ENCODE data around the gene PKNOX2.

PKNOX2 gene

DNA sequence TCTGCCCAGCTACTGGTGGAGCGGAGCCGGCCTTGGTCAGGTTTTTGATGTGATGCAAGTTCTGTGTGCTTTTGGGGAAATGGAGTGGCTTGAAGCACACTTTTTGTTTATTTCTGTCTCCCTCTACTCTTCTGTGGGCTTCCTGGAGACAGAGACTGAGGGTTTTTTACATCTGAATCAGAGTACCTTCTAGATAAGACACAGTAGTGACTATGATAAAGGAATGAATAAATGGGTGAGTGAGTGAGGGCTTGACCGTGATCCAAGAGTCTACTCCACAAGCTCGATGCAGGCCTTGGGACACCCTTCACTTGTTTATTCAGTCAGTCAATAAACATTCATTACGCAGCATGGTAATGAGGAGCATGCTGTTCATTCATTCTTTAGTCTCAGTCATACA, 125.7 kb downstream of the PKNOX2 start:
- no peak for DNase-seq

DNA sequence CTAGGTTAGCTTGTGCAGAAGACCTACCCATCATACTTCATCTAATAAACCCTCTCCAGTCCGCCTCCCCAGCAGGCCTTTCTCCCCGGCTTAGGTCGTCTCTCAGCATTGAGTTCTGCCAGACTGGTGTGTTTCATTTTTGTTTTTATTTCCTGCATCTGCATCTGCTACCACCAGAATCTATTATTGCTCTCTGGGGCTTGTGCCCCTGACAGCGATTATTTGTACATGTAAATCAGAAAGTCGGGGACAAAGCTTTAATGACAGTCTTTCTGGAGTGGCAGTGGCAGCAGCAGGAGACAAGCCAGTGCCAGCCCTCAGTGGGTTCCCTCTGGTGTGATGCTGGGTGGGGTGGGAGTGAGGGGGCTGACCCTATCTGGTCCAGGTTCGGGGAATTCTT, 127.5 kb downstream of the PKNOX2 start:
- DNase-seq = no peak

DNA sequence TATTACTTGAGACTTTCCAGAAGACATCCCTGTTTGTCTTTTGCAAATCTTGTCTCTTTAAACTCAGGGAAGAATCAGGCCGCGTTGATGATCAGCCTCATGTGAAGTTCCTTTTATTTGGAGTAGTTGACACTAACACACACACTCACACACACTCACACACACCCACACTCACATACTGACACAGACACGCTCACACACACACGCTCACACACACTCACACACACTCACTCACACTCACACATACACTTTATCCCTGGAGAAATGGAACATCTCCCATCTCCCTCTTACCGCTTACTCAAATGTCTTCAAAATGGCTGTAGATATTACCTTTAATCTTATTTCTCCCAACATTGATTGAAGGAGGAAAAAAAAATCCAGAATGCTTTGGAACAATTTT, 129.0 kb downstream of the PKNOX2 start:
- no peak for DNase-seq

DNA sequence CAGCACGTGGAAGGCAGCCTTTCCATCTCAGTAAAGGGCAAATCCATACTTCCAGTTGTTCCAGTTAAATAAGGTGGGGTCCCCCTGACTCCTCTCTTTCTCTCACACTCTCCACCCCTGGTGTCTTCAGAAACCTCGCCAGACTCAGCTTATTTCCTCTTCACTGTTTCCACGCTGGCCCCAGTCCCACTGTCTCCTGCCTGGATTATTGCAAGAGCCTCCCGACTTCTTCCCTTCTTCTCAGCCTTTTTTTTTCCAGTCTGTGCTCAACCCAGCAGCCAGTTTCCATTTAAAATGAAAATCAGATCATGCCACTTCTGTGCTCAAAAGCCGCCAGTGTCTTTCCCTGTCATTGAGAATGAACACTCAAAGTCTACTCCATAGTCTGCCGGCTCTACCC, 131.4 kb downstream of the PKNOX2 start:
- no peak for DNase-seq

DNA sequence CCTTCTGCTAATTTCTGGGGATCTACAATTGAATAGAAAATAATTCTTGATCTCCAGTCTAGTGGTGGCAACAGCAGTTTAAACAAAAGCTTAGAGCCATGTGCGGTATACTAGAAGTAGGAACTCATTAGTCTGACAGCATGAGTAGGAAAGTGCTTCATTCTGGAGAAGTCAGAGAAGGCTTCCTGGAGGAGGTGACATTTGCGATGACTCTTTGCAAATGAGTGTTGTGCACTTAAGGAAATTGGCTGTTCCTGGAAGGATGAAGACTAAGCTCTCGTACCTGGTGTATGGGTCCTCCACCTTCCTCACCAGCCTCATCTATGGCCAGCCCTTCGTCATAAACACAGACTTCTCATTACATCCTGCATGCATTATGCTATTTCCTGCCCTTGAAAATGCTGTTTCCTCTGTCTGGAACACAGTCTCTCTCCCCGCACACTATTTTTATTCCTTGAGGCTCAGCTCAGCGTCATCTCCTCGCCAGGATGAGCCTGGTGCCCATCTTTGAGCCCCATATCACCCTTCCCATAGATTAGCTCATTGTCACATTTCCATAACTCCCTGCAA, 132.9 kb downstream of the PKNOX2 start:
- no peak for DNase-seq

DNA sequence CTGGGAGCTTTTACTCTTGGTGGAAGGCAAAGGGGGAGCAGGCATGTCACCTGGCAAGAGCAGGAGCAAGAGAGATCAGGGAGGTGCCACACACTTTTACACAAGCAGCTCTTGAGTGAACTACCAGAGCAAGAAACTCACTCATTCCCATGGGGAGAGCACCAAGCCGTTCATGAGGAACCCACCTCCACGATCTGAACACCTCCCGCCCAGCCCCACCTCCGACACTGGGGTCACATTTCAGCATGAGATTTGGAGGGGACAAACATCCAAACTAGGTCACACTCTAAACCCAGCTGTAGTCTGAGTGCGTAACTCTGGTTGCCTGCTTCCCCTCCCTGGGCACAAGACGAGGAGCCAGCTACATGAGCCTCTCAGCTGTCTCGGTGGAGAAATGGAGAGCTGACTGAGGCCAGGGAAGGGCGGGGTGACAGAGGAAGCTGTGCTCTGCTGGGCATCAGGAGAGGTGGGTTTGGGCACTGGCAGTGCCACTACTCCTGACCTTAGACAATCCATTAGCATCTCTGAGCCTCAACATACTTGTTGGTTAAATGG, 134.6 kb downstream of the PKNOX2 start:
- DNase-seq = no peak

DNA sequence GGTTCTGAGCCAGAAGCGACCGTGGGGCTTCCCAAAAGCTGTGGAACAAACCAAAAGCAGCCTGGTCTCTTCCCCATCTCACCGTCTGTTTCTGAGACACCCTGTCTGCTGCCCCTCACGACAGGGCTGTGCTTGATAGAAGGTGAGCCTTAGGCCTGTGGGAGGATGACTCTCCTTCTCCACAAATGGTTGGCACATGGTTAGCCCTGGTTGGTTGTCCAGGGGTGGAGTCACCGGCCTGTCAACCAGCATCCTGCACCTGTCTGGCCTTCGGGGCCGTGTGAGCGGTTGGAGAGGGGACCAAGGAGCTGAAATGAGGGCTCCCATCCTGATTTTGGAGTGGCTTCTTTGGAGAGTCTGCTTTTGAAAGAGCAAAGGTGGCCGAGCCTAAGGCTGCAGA, 135.3 kb downstream of the PKNOX2 start:
- DNase-seq = no peak

DNA sequence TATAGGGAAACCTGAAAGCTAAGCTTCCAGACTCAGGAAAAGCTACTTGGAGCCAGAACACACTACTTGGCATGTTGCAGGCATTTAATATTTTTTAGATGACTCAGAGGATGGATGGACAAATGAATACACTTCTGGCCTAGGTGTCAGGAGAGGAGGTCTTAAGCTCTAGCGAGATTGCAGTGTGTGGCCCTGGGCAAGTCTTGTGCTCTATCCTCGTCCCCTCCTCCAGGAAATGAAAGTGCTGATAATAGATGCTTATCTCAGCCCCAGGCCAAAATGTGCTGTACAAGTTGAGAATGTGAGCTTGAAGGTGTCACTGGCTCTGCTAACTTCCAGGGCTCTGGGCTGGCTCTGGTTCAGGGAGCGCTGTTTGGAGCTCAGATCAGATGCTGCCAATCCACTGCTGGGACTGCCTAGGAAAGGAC, 136.3 kb downstream of the PKNOX2 start:
- DNase-seq = no peak

DNA sequence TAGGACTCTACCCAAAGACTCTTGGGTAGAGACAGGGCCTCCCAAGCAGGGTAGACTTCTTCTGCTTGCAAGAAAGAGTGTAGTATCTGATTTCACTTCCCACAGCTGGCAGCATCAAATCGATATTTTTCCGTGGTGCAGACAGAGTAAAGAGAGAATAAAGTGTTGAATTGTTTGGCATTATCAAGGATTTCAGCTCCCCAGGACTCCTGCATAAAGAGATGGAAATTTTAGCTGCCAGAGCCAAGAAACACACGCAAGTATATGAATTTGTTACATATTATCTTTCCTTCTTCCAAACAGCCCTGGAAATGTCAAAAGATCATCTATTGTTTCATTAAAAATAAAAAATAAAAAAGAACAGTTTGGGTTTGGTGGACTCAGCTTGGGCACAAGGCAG, 136.8 kb downstream of the PKNOX2 start:
- DNase-seq = no peak

DNA sequence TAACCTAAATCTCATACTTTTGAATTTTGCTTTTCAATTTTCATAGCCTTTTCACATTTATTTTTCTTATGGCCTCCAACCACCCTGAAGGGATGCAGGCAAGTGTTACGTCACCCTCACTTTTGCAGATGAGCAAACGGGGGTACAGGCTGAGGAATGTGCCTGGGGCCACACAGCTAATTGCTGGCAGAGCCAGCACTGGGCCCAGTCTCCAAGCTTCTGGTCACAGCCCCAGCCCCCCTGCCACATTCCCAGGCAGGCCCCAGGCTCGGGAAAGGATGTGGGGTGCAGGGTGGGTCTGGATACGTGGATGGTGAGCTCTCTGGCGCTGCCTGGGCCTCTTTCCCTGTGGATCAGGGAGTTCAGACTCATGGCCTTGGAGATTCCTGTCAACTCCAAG, 138.6 kb downstream of the PKNOX2 start:
- no peak for DNase-seq

DNA sequence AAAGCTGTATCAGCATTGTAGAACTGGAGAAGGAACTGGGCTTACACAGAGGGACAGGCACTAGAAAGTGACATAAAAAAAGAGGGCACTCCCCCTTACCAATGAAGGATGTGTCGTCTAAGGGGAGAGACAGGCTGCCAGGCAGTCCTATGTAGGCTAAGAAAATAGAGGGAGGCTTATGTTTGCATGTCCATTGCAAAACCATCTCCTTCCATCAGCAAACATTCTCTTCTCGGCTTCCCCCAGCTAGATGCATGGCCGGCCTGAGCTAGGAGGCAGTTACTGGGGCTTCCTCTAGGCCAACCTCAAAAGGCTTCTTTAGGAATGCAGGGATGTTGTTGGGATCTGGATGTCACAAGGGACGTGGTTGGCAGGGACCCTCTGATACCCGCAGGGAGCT, 139.1 kb downstream of the PKNOX2 start:
- DNase-seq = no peak

DNA sequence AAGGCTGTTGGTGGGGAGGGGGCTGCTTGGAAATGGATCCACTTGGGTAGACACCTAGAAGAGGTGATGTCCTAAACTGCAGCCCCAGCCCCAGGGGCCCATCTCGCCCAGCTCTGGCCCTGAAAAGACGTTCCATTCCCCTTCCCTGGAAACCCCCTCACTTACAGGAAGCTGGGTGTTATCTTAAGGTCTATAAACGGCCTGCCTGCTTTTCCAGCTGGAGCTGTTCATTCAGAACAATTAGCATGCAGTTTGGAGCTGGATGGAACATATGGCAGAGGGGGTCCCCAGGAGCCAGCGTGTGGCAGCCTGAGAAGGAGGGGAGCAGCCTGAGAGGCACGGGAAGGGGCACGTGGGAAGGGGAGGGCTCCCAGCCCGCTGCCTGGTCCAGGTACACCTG, 139.6 kb downstream of the PKNOX2 start:
- no peak for DNase-seq

DNA sequence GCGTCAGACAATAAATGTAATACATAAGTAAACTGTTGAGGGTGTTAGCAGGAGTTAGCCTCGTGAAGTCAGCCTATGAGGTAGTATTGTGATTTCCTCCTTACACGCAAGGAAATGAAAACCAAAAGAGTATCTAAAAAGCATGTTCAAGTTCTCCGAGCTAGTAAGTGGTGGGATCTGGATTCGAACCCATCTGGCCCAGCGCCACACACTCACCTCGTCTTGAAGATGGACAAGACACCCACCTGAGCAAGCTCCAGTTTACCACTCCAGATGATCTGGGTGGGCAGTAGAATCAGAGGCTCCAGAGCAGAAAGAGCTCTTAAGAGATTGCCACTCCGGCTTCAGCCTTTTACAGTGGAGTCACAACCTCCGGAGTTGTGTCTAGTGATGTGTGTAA, 140.3 kb downstream of the PKNOX2 start:
- DNase-seq = no peak

DNA sequence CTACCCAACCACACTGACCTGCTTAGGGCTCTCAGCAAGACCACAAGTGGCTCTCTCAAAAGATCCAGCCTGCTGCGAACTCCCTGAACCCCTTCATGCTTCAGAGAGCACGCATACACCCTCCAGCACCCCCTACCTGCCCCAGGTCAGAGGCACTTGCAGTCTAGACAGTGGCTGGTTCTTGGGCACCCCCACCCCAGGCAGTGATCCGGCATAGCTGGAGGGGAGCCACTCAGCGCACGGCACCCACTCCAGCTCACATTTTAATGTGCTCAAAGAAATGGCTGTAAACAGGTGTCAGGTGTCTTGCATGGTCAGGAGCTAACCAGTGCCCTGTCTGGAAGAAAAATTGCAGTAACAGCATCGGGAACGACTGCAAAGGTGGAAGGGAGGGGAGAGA, 140.8 kb downstream of the PKNOX2 start:
- no peak for DNase-seq

DNA sequence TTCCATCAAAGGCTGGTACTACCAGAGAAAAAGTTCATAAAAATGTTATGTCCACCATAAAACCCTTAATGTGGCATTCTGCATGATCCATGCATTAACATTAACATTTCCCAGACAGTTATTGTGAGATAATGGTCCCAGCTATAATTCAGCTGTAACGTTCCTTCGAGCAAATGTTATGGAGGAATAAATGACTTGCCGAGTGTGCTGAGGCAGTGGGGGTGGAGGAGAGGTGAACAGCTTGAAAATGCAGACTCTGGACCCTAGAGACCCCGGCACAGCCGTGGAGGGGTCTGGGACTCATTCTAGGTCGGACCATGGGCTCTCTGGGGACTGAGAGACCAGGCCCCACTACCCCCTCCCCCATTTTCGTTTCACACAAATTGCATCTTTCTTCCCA, 141.9 kb downstream of the PKNOX2 start:
- no peak for DNase-seq

DNA sequence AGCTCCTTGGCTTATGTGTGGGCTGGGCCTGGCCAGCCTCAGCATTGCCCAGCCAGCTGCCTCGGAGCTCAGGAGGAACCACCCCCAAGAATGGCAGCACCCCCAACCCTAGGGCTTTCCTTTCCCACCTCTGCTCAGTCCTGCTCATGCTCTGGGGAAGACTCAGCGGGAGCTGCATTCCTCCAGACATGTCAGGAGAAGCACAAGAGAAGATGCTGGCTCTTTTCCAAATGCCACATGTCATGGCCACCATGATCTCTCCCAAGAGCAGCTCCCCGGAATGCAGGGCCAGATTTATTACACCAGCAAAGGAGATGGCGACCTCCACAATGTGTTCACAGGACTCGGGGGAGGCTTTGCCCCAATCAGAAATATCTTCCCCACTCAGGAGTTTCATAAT, 143.7 kb downstream of the PKNOX2 start:
- DNase-seq = no peak

DNA sequence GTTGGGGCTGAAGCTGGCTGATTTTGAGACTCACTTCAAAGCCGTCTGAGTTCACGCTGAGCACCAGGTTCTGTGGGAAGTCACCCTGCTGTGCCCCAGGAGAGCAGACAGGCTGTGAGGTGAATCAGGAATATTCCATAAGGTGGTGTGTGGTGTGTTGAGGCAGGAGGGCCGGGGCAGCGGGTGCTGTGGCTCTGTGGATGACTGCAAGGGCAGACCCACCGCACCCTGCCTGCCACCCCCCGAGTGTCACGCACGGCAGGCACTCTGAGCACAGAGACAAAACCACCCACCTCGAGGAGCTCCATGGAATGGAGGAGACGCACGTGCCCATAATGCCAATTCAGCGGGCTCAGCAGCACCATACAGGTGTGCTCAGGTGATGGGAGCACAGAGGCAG, 147.8 kb downstream of the PKNOX2 start:
- DNase-seq = no peak

DNA sequence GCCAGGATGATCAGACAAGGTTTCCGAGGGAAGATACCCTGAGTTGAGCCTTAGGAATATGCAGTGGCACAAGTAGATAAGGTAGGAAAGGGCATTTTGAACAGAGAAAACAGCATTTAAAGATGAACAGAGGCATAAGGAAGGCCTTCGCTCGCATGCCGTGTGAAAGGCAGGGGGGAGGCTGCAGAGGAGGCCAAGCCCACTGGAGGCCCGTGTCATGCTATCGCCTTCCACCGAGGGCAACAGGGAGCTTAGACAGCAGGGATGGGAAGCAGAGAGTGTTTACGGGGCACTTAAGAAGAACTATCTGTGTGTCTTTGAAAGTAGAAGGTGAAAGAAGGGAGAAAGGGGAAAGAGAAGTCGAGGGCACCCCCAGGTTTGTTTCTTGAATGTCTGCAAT, 148.3 kb downstream of the PKNOX2 start:
- DNase-seq = no peak

DNA sequence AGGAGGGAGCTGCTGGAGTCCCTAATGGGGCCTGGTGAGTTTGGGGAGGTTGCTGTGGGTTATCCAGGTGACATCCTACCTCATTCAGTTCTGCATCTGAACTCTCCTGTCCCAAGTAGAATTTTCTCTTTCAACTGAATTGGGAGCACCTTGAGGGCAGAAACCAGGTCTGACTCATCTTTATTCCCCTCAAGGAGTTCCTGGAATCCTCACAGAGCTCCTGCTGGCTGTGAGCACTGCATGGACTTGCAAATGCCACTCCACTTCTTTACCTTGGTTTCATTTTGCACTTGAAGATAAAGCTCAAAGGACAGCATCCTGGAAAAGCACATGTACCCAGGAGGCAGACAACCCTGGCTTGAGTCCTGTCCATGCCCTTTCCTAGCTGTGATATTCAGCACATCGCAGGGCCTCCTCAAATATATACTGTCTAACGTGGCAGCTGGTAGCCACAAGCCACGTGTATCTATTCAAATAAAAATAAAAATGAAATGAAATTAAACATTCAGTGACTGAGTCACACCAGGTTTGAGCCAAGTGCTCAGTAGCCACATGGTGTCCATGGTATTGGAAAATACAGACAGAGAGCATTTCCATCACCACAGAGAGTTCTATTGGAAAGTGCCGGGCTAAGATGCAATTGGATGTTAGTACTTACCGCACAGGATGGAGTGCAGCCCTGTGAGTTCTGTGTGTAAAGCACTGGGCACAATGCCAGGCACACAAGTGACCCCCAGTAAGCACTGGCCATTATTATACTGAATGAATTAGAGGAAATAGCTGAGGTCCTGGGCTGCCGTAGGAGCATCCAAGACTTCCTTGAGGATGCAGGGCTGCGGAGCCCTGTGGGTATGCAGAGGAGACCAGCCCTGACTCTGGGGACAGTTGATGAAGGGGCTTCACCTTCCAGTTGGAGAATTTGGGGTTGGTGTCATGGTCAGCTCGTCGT, 149.0 kb downstream of the PKNOX2 start:
- DNase-seq = no peak

DNA sequence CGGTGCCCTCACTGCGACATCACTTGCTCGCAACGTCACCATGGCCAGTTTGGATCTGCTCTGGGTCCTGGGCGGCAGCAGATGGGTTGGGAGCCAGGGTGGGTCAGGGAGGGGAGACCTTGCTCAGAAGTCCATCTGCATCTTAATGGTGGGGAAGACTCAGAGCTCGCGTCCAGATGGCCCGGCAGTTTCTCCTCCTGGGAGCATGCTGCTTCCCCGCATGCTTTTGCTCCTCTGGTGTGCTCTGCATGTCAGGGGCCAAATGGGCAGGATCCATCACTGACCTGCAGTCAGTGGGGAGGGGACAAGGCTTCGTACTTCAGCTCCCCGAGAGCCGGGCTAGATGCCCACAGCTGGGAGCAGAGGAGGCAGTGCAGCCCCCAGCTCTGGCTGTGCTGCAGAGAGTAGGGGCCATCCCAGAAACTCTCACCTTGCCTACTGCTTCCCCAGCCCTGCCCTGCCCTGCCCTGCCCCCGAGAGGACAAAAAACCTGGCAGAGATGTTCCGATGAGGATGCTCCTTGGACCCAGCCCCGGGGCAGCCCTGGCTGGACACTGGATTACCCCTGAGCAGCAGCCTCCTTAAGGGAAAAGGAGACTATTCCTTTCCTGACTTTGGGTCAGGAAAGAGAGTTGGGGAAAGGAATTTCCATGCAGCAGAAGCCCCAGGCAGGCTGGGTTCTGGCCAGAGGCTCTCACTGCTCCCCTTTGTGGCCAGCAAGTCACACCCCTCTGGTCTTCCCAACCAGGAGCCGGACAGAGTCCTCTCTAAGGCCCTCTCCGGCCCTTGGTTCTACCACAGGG, 149.9 kb downstream of the PKNOX2 start:
- DNase-seq = no peak

DNA sequence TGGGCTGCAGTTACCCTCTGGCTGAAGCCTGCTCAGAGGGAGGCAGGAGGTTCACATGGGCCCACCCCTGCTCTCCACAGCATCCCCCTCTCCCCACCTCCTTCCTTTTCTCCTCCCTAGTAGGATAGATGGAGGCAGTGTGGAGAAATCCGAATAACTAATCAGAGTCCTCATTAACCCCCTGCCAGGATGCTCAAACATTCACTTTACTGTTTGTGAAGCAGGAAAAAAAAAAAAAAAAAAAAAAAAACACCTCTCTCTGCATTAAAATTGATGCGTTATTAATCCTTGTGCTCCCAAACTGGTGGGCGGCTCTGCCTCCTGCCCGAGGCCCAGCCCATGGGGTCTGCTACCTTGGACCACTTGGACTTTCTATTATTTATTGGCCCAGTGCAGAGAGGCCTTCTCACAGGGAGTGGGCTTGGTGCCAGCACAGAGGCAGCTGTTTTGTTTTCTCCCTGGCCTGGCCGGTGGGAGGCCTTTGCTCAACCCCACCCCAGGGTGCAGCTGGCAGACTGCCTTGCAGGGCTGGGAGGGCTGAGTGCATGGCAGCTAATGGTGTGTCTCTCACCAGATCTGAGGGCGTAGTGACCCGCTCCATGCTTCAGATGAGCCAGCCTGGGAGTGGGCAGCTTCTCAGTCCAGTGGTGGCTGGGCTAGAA, 150.7 kb downstream of the PKNOX2 start:
- no peak for DNase-seq

DNA sequence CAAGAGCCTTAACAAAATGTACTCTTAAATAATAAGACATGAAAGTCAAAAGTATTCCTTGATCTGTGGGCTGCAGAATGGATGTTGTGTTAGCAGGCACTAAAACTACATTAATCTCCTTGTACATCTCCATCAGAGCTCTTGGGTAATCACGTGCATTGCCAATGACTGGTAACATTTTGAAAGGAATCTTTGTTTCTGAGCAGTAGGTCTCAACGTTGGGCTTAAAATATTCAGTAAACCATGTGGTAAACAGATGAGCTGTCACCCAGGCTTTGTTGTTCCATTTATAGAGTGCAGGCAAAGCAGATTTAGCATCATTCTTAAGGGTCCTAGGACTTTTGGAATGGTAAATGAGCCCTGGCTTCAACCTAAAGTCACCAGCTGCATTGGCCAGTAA, 152.9 kb downstream of the PKNOX2 start:
- DNase-seq = no peak

DNA sequence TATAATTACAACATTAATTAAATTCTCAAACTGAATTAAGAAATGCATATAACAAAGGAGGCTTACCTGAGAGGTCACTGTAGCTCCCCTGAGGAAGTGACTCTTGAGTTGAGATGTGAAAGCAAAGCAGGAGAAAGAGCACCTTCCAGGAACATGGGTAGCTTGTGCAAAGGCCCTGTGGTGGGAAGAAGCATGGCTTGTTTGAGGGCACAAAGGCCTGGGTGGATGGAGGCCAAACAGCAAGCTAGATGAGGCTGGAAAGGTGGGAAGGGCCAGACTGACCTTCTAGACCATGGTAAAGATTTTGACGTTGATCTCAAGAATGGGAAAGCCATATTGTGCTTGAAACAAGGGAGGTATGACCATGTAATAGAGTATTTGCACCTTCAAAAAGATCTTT, 155.1 kb downstream of the PKNOX2 start:
- DNase-seq = no peak
